Heart left ventricle (tissue), 16 donors: Measurements from ENCODE around the gene SLC9A7. TPM values are rescaled to one million over a fixed set of nuclear protein-coding genes. Genes with fewer than 3 reads are reported as not detected.
A peak's percentile ranks its signal among the peaks of the same experiment; 100 is the strongest.

Experiments
- ATAC-seq, 4 donors: fragments of 200-7000 bp; cut with Tn5 transposase; one replicate each; pipeline ENCODE4 v1.9.1; 2020 to 2022; ENCODE audit warnings: moderate library complexity in 4 of 4, mild to moderate bottlenecking in 3 of 4, moderate number of reproducible peaks in 1 of 4
- DNase-seq, 5 donors: peaks; one replicate each; pipeline ENCODE4 v3.0.0-alpha.2; 2020
- H3K27ac ChIP-seq, 12 donors: fragments of 200-600 bp; sonication (generic) in 4 of 12; one replicate each; pipeline versions ENCODE4 v1.5.0 to v1.8.0; 2016 to 2022; ENCODE audit warnings: mild to moderate bottlenecking in 2 of 12
- H3K27me3 ChIP-seq, 9 donors: fragments of 200-600 bp; sonication (generic) in 2 of 9; one replicate each; pipeline versions ENCODE4 v1.5.1 to v1.8.0; 2016 to 2022; ENCODE audit warnings: mild to moderate bottlenecking in 3 of 9
- H3K36me3 ChIP-seq, 9 donors: fragments of 200-600 bp; sonication (generic) in 2 of 9; one replicate each; pipeline versions ENCODE4 v1.5.0 to v1.8.0; 2018 to 2022; ENCODE audit warnings: mild to moderate bottlenecking in 2 of 9
- H3K4me1 ChIP-seq, 12 donors: fragments of 200-600 bp; sonication (generic) in 4 of 12; one replicate each; pipeline versions ENCODE4 v1.5.0 to v1.8.0; 2016 to 2022; ENCODE audit warnings: mild to moderate bottlenecking in 3 of 12
- H3K4me3 ChIP-seq, 12 donors: fragments of 200-600 bp; sonication (generic) in 4 of 12; one replicate each; pipeline versions ENCODE4 v1.5.0 to v1.8.0; 2017 to 2022; ENCODE audit warnings: mild to moderate bottlenecking in 9 of 12, moderate library complexity in 4 of 12
- H3K9me3 ChIP-seq, 12 donors: fragments of 200-600 bp; sonication (generic) in 4 of 12; one replicate each; pipeline versions ENCODE4 v1.5.0 to v1.8.0; 2016 to 2022; ENCODE audit warnings: mild to moderate bottlenecking in 1 of 12
- POLR2A ChIP-seq, 2 donors: fragments of 450-650 bp; IDR thresholded peaks; one replicate each; pipeline ENCODE4 v1.6.1; 2017; ENCODE audit warnings: antibody characterized with exemption in 2 of 2, mild to moderate bottlenecking in 2 of 2, moderate library complexity in 2 of 2
- WGBS, 4 donors: extraction: QIAGEN DNeasy Blood & Tissue Kit in 2 of 4; methylation state at CpG; one replicate each; pipeline versions ENCODE4 v1.1.5 to v1.1.7; 2013 to 2018; 5-methylcytosine and 5-hydroxymethylcytosine counted together
- intact Hi-C, 10 donors: fragments of 100-400 bp; cut with DNase I; formaldehyde crosslinking; loops; one replicate each; pipeline versions ENCODE4 v1.11.1 to v1.14.2; 2022
- polyA plus RNA-seq, 2 donors: library from polyadenylated mRNA; stranded (reverse); fragments of 200-250 nt; gene quantifications; one replicate each; pipeline ENCODE4 v1.2.3, GENCODE V29; 2013
- total RNA-seq, 9 donors: library from RNA; depleted of rRNA in 2 of 9; stranded (reverse); fragments of >200 nt in 2 of 9; fragmentation: NEBNext Ultra II Directional in 3 of 9; extraction: Animal tissue kit (Norgen Biotek cat#: 25700) in 3 of 9; gene quantifications; one replicate each; pipeline versions ENCODE4 v1.1.0 to v1.2.4, GENCODE V29; 2016 to 2023
- TF ChIP-seq, protein P1 (sequence below), 12 donors: fragments of 200-600 bp; sonication (generic) in 4 of 12; IDR thresholded peaks; one replicate each; pipeline versions ENCODE4 v1.5.0 to v1.8.0; 2018 to 2022; ENCODE audit warnings: antibody characterized with exemption in 12 of 12, mild to moderate bottlenecking in 5 of 12
- donor health status: ischemic (EF 13 %, LVEDD 7.1; RV severe dilation, severe dysfunction).
- donor health status: healthy with polysubstance abuse.
- donor health status: DM: no; HTN: yes; CAD: no.
- donor health status: DM: no; HTN: no; CAD: no.
- donor health status: ischemic (EF 25% LVEDD 6.9; RV normal size, moderate dysfunction).
- donor health status: ischemic (EF 25% LVEDD 5.7; RV mildly dilated, moderate dysfunction).
- donor health status: healthy.
- donor health status: DM: yes; HTN: yes; CAD: no.
- donor health status: ischemic (EF 35%, LVEDD 5.7; RV mildly dilated, moderate dysfunction).
- donor health status: nonischemic (EF 11% LVEDD 7.7; RV severe dilation, severe dysfunction).
- donor health status: DM: yes; HTN: yes; CAD: no.
- donor health status: PGD.
- donor health status: ischemic (EF 29% LVEDD 5.4; RV normal size, mild dysfunction).
- donor health status: nonischemic (EF 23%, LVEDD 6.1; RV moderate dilation, normal function).

SLC9A7 gene
- total and polyA plus RNA-seq, 11 donors: 0.46 to 8.6 (median 2.3) TPM

DNA sequence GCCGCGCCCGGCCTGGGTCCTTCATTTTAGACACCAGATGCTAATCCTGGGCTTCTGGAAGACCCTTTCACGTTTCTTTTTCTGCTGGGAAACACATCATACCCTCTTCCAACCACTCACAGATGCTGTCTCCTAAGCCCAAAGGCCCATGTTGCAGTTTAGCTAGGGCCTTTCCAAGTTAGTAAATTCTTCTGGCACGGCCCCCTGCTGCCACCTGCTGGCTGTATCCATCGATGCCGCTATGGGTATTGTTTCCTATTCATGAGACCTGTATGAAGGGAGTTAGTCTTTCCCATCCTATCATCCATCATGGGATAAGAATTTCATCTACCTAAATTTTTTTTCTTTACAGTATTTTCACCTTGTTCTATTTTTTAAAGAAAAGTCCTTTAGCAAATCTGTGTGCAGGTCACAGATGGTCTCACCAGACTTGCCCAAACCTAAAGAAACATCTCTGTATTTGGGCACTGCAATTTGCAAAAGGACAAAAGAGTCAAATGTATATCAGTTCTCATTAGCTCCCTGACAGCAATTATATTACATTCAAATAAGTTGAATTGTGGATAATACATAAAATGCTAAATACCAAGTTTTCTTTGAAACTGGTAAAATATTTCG lies 37.8 kb upstream of the SLC9A7 start:
- WGBS, 4 donors: 46 to 49% (median 48%) methylated on average over 8 of the region's 8 CpGs
- intact Hi-C loops: loop anchor here in 8 of 10 donors (1.0 to 10.0 kb wide), 6 partner anchors 34 to 242 kb away; partner anchors contain the start of gene SLC9A7 (in 7 of the 8)
- peak in 3 of 4 donors; percentile 59 to 76 (median 67) for ATAC-seq
- TF ChIP-seq POLR2A (IDR thresholded peaks at IDR 0.05): no peak
- TF ChIP-seq, protein P1, sequence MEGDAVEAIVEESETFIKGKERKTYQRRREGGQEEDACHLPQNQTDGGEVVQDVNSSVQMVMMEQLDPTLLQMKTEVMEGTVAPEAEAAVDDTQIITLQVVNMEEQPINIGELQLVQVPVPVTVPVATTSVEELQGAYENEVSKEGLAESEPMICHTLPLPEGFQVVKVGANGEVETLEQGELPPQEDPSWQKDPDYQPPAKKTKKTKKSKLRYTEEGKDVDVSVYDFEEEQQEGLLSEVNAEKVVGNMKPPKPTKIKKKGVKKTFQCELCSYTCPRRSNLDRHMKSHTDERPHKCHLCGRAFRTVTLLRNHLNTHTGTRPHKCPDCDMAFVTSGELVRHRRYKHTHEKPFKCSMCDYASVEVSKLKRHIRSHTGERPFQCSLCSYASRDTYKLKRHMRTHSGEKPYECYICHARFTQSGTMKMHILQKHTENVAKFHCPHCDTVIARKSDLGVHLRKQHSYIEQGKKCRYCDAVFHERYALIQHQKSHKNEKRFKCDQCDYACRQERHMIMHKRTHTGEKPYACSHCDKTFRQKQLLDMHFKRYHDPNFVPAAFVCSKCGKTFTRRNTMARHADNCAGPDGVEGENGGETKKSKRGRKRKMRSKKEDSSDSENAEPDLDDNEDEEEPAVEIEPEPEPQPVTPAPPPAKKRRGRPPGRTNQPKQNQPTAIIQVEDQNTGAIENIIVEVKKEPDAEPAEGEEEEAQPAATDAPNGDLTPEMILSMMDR (IDR thresholded peaks at IDR 0.05): peak; percentile 62 to 79 (median 70)
- H3K36me3 ChIP-seq: no peaks in the 10 kb centered on the region
- no peak overlapping the region for H3K27ac ChIP-seq
- no peak overlapping the region for H3K4me3 ChIP-seq
- peak; percentile 50 to 78 (median 66) for DNase-seq
- H3K9me3 ChIP-seq: no peaks in the 10 kb centered on the region
- peaks cover 0 to 14% (median 0%) of the 10 kb centered on the region in 12 donors for H3K4me1 ChIP-seq
- H3K27me3 ChIP-seq: peaks cover 0 to 5% (median 0%) of the 10 kb centered on the region in 9 donors

DNA sequence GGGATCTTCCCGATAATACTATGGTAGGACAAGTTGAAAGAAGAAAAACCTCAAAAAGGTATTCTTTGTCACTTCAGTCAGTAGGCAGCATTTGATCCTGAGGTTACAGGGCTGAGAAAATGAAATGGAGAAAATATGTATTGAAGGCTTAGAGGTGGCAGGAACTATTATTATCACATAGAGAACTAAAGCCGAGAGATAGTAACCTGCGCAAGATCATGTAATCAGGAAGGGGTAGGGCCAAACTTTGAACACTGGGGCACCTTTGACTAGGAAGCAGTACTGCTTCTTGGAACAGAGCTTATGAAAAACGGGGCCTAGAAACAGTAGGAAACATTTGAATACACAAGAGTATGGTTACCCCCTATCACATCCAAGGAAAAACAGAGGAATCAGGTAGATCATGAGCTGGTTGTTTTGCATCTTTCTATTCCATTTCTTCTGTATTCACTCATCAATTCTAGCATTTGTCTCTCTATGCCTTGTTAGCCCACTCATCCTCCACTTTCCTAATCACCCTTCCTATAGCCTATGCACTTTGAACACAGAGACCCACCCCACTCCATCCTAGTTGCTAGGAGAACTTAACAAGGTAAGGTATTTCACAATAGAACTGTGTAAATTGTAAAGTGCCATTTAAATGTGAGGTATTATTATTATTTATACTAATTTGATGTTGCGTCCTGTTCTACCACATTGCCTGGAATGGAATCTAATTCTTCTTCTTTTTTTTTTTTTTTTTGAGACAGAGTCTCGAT lies 34.6 kb upstream of the SLC9A7 start:
- Histone ChIP-seq H3K36me3 (no peaks in the 10 kb centered on the region), H3K27me3 (no peaks in the 10 kb centered on the region), H3K4me1 (peaks cover 0 to 19% (median 0%) of the 10 kb centered on the region in 12 donors), H3K27ac (peak overlapping the region in 1 of 12 donors; percentile 76), H3K9me3 (no peaks in the 10 kb centered on the region), H3K4me3 (no peak overlapping the region)
- TF ChIP-seq, protein P1 (IDR thresholded peaks at IDR 0.05): no peak
- TF ChIP-seq POLR2A (IDR thresholded peaks at IDR 0.05): no peak
- no peak for DNase-seq
- 73 to 87% (median 78%) methylated on average over 6 of the region's 6 CpGs for WGBS, 4 donors
- intact Hi-C loops: loop anchor here in 3 of 10 donors (5.0 to 10.0 kb wide), 2 partner anchors 36 to 239 kb away; partner anchors contain the start of gene SLC9A7 (in 1 of the 3)
- no peak for ATAC-seq

GRCh38 chrX:46792810-46793188 lies 33.9 kb upstream of the SLC9A7 start:
- intact Hi-C loops: loop anchor here in 3 of 10 donors (5.0 to 10.0 kb wide), 2 partner anchors 35 to 238 kb away; partner anchors contain the start of gene SLC9A7 (in 1 of the 3)
- 66 to 72% (median 70%) methylated on average over 4 of the region's 4 CpGs for whole genome bisulfite sequencing, 4 donors
- TF ChIP-seq, protein P1 (IDR thresholded peaks at IDR 0.05): no peak
- no peak for TF ChIP-seq POLR2A (IDR thresholded peaks at IDR 0.05)
- Histone ChIP-seq H3K9me3 (no peaks in the 10 kb centered on the region), H3K4me3 (peak overlapping the region in 1 of 12 donors; percentile 2), H3K4me1 (peaks cover 0 to 19% (median 0%) of the 10 kb centered on the region in 12 donors), H3K27me3 (no peaks in the 10 kb centered on the region), H3K36me3 (no peaks in the 10 kb centered on the region), H3K27ac (peak overlapping the region in 1 of 12 donors; percentile 76)
- ATAC-seq (no peak), DNase-seq (no peak)
